Calu3 (cell line): ENCODE data around the gene NOLC1. TPM values are rescaled to one million over a fixed set of nuclear protein-coding genes. Genes with fewer than 3 reads are reported as not detected.

Experiments
- BruUV-seq: library from RNA; stranded (reverse); fragments of 400-500 nt; replicated peaks from 2 replicates; lab custom pipeline; 2021; lab: Mats Ljungman, UMichigan
- CTCF ChIA-PET: fragments of 300-600 bp; sonication (Branson Sonifier 250); formaldehyde crosslinking; loops from one replicate; lab custom pipeline; 2022; ENCODE audit warnings: antibody characterized with exemption; lab: Charles Lee
- DNase-seq: peaks from one replicate; pipeline ENCODE4 v3.0.0; 2022
- H3K27ac Mint-ChIP-seq: one replicate; pipeline ENCODE4 v1.8.0; 2022; ENCODE audit warnings: mixed read lengths; ENCODE audit not compliant: unreplicated experiment
- H3K27me3 Mint-ChIP-seq: one replicate; pipeline ENCODE4 v1.8.0; 2022; ENCODE audit warnings: mixed read lengths; ENCODE audit not compliant: unreplicated experiment
- H3K36me3 Mint-ChIP-seq: one replicate; pipeline ENCODE4 v1.8.0; 2022; ENCODE audit warnings: mild to moderate bottlenecking, moderate library complexity, mixed read lengths; ENCODE audit not compliant: insufficient read depth, unreplicated experiment
- H3K4me1 Mint-ChIP-seq: one replicate; pipeline ENCODE4 v1.8.0; 2022; ENCODE audit warnings: mild to moderate bottlenecking, low read depth, mixed read lengths; ENCODE audit not compliant: unreplicated experiment
- H3K4me3 Mint-ChIP-seq: one replicate; pipeline ENCODE4 v1.8.0; 2022; ENCODE audit warnings: mild to moderate bottlenecking, low read depth, moderate library complexity, mixed read lengths; ENCODE audit not compliant: unreplicated experiment
- H3K9me3 Mint-ChIP-seq: one replicate; pipeline ENCODE4 v1.8.0; 2022; ENCODE audit warnings: low read depth, mixed read lengths; ENCODE audit not compliant: unreplicated experiment
- intact Hi-C: fragments of 100-400 bp; cut with micrococcal nuclease; formaldehyde crosslinking; loops from one replicate; pipeline ENCODE4 v1.10.0; 2022; ENCODE audit not compliant: unreplicated experiment
- total RNA-seq: library from RNA; stranded (reverse); gene quantifications from 2 replicates; pipeline ENCODE4 v1.2.3, GENCODE V29; 2022
- TF ChIP-seq, protein P1 (sequence below): fragments of 200-600 bp; IDR thresholded peaks from one replicate; pipeline ENCODE4 v1.8.0; 2022; ENCODE audit warnings: antibody characterized with exemption; ENCODE audit not compliant: unreplicated experiment

The NOLC1 gene
- total RNA-seq, 1 experiment from 2014 or later = 78.4 TPM

DNA sequence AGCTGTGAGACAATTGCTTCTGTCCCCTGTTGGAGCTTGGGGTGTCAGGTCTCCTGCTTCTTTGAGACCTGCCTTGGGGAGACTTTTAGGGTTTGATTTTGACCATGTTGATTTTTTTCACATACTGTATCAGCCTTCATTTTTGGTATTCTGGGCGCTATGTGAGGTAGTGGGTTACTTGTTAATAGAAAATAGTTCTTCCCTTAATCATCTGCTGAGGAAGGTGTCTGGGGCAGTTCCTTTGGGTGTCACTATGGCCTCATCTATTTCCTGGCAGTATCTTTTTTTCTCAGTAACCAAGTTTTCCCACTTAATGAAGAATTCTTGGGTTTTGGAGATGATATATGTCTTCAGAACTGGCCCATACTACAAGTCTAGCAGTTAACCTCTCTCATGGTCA is 4.6 kb upstream of the NOLC1 start:
- H3K27me3 Mint-ChIP-seq = no peaks in the 10 kb centered on the region
- no peak for DNase-seq
- CTCF ChIA-PET = no interaction called here
- no peak overlapping the region for H3K4me3 Mint-ChIP-seq
- no peak overlapping the region for H3K27ac Mint-ChIP-seq
- peaks cover 71% of the 10 kb centered on the region for H3K36me3 Mint-ChIP-seq
- intact Hi-C loops = no loop called here
- peaks cover 17% of the 10 kb centered on the region for H3K4me1 Mint-ChIP-seq
- H3K9me3 Mint-ChIP-seq = no peaks in the 10 kb centered on the region
- no TSS peak for BruUV-seq
- TF ChIP-seq, protein P1, sequence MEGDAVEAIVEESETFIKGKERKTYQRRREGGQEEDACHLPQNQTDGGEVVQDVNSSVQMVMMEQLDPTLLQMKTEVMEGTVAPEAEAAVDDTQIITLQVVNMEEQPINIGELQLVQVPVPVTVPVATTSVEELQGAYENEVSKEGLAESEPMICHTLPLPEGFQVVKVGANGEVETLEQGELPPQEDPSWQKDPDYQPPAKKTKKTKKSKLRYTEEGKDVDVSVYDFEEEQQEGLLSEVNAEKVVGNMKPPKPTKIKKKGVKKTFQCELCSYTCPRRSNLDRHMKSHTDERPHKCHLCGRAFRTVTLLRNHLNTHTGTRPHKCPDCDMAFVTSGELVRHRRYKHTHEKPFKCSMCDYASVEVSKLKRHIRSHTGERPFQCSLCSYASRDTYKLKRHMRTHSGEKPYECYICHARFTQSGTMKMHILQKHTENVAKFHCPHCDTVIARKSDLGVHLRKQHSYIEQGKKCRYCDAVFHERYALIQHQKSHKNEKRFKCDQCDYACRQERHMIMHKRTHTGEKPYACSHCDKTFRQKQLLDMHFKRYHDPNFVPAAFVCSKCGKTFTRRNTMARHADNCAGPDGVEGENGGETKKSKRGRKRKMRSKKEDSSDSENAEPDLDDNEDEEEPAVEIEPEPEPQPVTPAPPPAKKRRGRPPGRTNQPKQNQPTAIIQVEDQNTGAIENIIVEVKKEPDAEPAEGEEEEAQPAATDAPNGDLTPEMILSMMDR = no peak

DNA sequence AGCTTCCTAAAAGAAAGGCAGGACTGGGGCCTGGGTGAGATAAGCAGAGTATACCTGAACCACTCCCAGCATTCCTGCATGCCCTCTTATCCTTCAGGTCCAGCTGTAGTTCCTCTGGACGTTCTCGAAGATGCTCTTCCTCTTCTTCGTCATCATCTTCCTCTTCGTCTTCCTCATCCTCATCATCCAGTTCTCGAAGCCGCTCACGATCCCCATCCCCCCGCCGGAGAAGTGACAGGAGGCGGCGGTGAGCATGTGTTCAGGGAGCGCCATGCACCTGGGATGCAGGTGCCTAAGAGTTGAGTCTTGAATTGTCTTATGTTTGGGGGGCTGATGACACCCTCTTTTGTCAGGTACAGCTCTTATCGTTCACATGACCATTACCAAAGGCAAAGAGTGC is 3.9 kb upstream of the NOLC1 start:
- no peaks in the 10 kb centered on the region for H3K9me3 Mint-ChIP-seq
- BruUV-seq = no TSS peak

DNA sequence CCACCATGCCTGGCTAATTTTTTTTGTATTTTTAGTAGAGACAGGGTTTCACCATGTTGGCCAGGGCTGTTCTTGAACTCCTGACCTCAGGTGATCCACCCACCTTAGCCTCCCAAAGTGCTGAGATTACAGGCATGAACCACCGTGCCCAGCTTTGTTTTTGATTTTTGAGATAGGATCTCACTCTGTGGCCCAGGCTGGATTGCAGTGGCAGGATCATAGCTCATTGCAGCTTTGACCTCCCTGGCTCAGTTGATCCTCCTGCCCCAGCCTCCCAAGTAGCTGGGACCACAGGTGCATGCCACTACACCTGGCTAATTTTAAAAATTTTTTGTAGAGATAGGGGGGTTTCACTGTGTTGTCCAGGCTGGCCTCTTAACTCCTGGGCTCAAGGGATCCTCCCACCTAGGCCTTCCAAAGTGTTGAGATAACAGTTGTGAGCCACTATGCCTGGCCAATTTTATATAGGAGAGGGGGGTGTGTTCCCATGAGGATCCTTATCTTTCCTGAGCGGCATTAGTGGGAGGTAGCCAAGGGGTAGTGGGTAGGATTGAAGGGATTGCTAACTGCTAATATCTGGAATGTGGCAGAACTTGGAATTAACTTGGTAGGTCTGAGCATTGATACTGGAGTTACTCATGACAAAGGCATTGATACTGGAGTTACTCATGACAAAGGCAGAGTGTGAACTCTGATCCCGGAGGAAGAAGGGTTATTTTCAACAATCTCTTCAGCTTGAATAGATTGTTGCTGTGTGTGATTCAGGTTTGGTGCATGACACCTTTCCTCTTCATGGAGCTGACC is 1.0 kb upstream of the NOLC1 start:
- CTCF ChIA-PET = interaction anchor here (0.8 kb wide), 1 partner anchor 18 kb away, joined by 3 read pairs; no protein-coding TSS in a partner anchor
- peak overlapping the region; percentile 76 for H3K4me3 Mint-ChIP-seq
- no peaks in the 10 kb centered on the region for H3K9me3 Mint-ChIP-seq
- H3K36me3 Mint-ChIP-seq = peaks cover 74% of the 10 kb centered on the region
- peaks cover 17% of the 10 kb centered on the region for H3K4me1 Mint-ChIP-seq
- H3K27ac Mint-ChIP-seq = peak overlapping the region; percentile 74
- H3K27me3 Mint-ChIP-seq = no peaks in the 10 kb centered on the region
- DNase-seq = no peak
- intact Hi-C loops = no loop called here
- no TSS peak for BruUV-seq
- TF ChIP-seq, protein P1 = no peak

More for the DNA sequence above, 3.9 kb upstream of the NOLC1 start:
- H3K27ac Mint-ChIP-seq = peak overlapping the region; percentile 9
- no peaks in the 10 kb centered on the region for H3K27me3 Mint-ChIP-seq
- H3K4me3 Mint-ChIP-seq = no peak overlapping the region
- peaks cover 71% of the 10 kb centered on the region for H3K36me3 Mint-ChIP-seq
- intact Hi-C loops = no loop called here
- no peak for DNase-seq
- TF ChIP-seq, protein P1 = no peak
- CTCF ChIA-PET = no interaction called here
- peaks cover 17% of the 10 kb centered on the region for H3K4me1 Mint-ChIP-seq

DNA sequence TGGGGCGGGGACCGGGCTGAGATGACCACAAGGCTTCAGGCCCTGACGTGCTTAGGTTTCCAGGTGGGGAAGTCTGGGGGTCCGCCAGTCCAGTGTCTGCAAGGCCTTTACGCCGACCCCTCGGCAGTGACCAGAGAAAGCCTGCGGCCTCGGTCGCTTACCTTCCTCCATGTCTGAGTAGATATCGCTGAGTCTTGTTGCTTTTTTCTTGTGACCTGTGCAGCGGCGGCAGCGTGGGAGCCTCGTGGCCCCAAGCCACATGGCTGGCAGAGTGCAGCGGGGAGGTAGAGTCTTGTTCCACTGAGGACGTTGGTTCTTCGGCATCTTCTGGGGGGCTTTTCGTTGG is 329 bp downstream of the NOLC1 start:
- Mint-ChIP-seq H3K27ac (peak overlapping the region; percentile 74), H3K4me3 (peak overlapping the region; percentile 76), H3K27me3 (no peaks in the 10 kb centered on the region), H3K9me3 (no peaks in the 10 kb centered on the region), H3K4me1 (peaks cover 24% of the 10 kb centered on the region), H3K36me3 (peaks cover 73% of the 10 kb centered on the region)
- intact Hi-C loops = loop anchor here (2.0 kb wide), 1 partner anchor 20 kb away; the partner anchor contains the start of gene PPRC1
- CTCF ChIA-PET = no interaction called here
- peak; percentile 17 for DNase-seq
- TF ChIP-seq, protein P1 = no peak
- no TSS peak for BruUV-seq
